IPS DF 4.7 (cell line): ENCODE data around the gene ABTB2.

Experiments
- DNase-seq: peaks from one replicate; pipeline ENCODE4 v3.0.0-alpha.2; 2013; ENCODE audit warnings: low spot score; ENCODE audit errors: extremely low read depth

ABTB2 gene

DNA sequence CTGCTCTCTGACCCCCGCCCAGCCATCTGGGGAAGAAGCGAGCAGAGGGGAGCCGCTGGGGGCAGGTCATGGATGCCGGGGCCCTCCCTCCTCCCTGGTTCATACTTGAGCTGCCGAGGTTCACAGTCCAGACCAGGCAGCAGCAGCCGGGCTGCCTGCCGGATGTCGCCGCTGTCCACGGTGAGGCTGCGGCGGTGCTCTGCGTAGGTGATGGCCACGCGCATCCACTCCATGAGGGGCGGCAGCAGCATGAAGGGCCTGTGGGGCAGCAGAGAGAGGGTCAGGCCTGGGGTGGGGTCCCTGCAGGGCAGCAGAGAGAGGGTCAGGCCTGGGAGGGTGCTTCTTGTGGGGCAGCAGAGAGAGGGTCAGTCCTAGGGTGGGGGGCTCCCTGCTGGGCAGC is 184.8 kb downstream of the ABTB2 start:
- DNase-seq = no peak

DNA sequence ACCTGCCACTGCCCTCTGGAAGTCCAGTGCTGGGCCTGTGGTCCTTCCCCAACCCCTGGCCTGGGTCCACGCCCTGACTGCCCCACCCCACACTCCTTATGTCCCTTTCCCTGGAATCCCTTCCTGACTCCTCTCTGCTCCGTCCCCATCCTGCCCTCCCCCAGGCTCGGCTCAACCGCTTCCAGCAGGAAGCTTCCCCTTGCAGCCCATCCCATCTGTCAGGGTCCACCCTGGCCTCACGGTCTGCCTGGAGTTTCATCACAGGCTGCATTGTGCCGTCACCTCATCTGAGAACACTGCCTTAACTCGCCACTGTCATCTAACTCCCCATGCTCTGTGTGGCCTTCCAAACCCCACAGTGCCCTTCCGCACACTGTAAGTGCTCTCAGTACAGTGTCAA is 188.1 kb downstream of the ABTB2 start:
- no peak for DNase-seq

DNA sequence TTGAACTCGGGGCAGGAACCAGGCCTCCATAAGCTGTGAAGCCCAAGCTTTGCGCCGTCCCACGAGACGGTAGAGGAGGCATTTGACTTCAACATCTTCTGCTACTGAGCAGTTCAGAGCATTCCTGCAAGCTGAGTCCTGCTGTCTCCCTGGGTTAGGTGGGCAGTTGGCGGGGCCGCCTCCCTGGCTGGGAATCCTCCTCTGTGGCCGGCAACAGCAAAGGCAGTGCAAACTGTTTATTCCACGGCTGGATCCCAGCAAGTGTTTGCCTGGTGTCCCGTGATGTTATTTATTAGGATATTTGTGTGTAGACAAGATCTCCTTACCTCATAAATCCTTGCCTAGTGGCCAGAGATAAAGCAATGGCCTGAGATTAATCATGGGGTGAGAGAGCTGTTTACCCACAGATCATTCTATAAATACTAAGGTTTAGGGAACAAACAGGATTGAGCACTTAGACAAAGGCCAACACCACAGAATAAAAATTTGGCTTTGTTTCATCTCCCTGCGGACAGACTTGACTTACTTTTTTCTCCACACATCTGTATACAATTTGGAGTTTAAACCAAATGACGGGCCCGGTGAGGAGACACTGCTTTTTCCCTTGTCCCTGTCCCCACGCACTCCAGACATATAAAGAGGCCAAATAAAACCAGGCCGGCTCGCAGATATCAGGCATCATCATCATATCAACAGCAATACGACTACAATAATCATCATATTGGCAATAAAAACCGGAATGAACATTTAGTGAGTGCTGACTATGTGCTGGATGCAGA is 189.0 kb downstream of the ABTB2 start:
- no peak for DNase-seq

DNA sequence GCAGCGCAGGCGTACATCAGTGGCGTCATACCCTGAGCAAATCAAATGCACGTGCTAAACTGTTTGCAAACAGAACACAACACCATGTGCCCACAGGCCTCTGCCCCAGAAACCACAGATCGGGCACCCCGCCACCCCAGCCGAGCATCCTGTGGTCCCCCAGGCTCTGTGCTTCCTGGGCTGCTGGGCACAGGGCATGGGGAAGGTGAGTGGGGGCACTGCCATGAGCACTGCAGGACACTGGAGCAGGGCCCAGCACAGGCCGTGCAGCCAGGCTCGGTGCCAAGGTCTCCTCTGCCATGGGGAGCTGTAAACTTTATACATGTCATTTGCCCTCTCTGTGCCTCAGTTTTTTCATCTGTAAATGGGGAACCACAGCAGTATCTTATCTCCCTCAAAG is 189.8 kb downstream of the ABTB2 start:
- no peak for DNase-seq

DNA sequence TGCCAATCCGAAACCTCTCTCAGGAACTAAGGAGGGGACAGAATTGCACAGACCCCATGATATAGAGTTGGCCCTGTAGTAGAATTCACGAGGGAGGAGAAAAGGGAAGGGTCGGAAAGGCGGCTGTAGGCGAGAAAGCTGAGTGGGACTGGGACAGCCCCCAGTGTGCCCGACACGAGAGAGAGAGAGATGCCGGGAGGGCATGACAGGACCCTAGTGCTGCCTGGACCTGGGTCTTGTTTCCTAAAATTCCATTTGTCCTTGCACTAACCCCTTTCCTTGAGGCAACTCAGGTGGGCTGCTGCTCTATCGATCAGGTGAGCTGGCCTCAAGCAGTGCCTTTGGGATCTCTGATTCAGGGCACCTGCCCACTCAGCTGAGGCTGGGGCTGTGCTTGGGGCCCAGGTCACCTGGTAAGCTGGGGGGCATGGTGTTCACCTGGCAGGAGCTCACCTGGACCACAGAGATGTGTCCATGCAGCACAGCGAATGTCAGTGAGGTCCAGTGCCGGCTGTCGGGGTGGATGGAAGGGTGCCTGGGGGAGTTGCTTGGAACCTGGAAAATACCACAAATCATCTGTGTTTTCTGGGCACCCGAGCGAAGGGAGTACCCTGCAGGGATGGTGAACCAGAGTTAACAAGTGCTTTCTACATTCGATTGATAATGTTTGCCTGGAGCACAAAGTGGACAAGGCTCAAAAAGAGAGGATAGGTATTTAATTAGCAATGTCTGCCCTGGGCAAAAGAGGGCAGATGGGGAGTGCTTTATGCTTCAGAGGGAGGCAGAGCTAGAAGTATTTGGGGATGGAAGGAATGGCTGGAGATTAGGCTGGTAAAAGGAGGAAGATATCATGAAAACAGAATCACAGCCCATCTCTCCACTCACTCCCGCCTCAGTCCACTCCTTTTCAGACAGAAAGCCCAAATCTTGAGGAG is 190.7 kb downstream of the ABTB2 start:
- DNase-seq = no peak

DNA sequence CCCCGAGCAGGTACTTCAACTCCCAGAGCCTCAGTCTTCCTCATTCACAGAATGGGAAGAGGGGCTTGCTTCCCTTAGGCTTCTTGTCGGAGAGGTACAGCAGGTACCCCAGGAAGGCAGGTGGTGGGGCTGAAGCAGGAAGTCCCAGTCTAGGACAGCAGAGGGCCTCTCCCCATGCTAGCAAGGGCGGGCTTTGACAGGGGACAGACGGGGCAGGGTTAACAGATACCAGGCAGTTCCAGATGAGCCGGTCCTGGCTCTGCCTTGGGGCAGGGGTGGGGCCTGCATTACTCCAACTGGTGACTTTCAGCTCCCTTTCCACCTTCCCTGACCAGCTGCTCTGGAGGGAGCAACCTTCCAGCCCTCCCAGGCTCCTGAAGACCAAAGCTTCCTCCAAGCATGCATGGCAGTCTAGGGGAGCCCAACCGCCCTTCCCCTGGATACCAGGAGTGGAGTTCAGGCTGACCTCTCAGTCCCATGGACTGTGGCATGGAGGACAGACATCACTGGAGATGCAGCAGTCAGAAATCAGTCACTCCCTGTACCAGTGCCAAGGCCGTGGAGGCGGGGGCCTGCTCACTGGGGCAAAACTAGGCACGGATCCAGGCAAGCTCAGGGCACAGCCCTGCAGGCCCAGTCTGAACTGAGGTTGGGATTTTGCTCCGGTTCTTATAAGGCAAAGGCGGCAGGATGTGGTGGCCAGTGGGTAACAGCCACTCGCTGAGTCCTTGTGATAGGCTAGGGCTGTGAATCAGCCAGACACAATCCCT is 191.8 kb downstream of the ABTB2 start:
- no peak for DNase-seq

DNA sequence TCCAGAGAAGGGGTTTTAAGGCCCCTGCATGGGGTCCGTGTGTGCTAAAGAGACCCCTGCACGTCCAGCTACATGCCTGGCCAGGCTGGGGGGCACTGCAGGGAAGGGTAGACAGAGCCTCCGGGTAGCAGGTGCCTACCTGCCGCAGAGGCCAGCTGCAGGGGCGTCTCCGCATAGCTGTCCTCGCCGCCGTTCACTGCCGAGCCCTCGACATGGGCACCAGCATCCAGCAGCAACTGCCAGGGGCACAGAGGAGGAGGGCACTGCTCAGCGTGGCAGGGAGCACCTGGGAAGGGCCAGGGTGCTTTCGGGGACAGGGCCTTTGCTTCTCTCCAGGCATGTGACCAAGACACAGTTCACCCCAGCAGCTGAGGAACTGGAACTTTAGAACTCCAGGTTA is 192.7 kb downstream of the ABTB2 start:
- DNase-seq = no peak

DNA sequence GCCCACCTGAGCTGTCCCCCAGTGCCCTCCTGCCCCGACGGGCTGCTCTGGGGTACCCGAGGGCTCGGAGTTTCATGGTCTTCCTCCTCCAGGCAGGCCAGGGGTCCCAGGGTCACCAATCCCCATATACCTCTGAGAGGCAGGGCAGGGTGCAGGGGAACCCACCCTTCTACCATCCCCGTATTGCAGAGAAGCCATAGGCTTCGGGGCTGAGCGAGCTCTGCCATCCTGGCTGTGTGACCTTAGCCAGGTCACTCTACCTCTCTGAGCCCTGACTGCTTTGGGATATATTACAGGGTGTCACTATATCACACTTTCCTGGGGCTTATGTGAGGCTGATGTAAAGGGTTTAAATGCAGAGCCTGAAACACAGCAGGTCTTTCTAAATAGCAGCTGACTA is 195.0 kb downstream of the ABTB2 start:
- DNase-seq = no peak

DNA sequence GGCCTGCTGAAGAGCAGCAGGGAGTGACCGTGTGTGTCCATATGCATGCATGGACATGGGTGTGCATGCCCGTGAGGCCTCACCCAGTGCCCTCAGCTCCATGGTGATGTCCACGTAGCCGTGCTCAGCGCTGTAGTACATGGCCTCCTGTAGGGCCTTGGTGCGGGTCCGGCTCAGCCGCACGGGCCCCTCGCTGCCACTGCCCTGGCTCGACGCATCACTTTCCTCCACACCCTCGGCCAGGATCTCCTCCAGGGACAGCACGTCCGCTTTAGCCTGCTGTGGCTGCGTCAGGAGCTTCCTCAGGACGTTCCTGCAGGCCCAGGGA is 195.4 kb downstream of the ABTB2 start:
- DNase-seq = no peak

DNA sequence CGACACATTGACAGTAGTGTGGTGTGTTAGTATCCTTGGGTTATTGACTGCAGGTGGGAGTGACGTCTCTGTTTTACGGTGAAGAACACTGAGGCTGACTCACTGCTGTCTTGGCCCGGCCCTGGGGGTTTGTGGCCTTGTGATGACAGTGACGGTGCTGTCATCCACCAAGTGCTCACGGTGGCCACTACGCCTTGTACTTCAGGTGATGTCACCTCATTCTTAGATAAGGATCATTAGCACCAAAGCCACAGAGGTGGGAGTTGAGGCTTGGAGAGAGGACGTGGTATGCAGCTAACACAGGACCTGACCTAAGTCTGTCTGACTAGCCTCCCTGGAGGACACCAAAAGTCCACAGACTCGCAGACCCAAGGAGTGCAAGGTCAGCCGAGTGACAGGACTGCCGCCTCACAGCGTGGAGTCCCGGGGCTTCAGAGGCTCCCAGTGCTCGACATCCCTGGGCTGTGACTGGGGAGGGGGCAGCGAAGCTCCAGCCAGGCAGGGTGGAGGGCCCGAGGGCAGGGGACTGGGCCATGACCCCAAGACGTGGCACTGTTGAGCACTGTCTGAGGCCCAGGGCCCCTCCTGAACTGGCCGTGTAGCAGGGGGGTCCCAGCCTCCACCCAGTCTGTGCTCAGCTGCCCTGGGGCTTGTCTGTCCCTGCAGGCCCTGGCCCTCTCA is 195.9 kb downstream of the ABTB2 start:
- no peak for DNase-seq

DNA sequence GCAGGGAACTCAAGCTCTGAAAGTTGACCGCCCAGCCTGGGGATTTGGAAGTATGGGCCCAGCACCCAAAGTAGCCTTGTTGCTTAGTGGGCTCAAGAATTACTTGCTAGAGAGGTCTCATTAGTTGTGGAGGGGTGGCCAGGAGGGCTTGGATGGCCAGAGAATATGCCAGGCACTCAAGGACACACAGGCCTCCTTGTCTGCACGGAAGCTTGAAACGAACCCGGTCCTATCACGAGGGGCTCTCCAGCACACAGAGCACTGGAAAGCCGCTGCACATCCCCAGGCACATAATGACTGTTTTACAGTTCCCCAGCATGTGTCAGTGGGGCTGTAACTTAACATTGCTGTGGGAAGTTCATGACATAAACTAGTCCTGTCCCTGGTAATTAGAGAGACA is 196.4 kb downstream of the ABTB2 start:
- DNase-seq = no peak

DNA sequence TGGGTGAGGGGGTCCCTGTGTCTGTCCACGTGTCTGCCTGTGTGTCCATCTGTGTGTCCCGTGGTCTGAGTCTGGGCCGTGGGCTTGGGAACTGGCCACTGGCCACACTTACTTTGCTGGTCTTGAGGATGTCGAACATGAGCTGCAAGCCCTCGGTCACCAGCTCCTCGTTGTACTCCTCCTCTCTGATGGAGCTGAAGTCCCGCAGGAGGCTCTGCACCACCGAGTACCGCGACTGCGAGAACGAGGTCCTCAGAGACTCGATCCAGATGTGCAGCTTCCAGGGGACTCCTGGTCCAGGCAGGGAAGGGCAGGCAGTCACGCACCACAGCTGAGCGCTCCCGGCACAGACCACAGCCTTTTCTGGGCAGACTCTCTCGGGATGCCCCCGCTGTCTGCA is 197.0 kb downstream of the ABTB2 start:
- no peak for DNase-seq

DNA sequence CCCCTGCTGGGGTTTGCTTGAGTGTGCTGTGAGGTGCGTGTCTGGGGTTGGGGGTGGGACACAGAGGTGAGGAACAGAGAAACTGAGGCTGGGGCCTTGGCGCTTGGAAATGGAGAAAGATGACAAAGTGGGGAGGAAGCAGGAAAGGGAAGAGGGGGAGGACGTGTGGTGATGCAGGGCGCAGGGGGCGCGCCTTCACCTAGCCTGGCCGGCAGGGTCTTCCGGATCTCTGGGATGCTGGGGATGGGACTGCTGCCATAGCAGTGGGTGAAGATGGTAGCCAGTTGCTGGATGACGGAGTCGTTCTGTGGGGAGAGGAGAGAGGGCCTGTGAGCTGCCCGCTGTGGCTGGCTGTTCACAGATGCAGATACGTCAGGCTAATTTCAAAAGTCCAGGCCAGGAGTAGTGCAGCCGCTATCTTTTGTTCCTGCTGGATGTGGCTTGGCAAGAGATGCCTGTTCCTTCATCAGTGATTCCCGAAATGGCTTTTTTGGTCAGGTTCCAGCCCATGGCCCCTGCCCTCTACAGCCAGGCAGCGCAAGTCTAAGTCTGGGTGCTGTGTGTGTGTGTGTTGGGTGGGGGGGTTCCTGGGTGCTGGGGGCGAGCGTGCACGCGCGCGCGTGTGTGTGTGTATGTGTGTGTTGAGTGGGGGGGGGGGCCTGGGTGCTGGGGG is 197.6 kb downstream of the ABTB2 start:
- DNase-seq = no peak

DNA sequence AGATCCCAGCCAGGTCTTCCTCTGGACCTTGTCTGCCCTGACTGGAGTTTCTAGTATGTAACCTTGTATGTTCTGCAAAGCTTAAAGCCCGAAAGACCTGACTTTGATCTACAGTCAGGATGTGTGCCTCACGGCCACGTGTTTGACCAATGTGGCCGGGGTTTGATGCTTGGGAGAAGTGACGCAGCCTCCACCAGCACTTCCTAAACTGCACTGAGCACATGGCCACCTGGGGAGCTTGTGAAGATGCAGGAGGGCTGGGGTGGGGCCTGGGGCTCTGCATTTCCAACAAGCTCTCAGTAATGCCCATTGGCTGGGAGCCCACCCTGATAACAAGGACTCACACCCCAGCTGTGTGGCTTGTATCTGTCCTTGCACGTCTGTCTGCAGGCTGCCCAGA is 199.1 kb downstream of the ABTB2 start:
- DNase-seq = no peak

DNA sequence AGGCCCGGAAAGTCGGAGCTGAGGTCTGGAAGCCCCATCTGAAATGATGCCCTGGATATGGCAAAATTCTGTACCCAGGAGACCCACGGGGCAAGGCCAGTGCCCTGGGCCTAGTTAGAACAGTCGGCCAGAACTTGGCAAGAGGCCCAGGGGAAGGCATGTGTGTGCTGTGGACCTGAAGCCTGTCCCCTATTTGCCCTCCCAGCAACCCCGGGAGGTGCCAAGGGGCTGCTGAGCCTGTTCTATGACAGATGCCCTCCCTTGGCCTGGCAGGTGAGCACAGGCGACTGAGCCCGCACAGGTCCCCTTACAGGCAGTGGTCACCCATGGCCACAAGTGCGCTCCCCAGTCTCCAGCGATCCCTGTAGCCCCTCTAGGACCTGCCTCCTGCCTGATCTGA is 200.6 kb downstream of the ABTB2 start:
- DNase-seq = no peak

DNA sequence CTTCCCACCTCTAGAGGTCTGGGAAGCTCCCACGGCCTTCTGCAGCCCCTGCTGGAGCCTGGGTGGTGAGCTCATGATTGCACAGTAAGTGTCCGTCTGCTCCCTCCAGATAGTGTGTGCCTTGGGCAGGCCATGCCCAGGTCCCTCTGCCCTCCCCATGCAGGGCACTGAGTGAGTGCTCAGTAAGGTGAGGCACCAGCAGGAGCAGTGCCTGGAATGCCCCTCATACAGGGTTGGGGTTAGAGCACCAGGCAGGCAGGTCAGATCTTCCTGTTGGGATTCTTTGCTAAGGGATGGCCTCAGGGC is 202.1 kb downstream of the ABTB2 start:
- no peak for DNase-seq

DNA sequence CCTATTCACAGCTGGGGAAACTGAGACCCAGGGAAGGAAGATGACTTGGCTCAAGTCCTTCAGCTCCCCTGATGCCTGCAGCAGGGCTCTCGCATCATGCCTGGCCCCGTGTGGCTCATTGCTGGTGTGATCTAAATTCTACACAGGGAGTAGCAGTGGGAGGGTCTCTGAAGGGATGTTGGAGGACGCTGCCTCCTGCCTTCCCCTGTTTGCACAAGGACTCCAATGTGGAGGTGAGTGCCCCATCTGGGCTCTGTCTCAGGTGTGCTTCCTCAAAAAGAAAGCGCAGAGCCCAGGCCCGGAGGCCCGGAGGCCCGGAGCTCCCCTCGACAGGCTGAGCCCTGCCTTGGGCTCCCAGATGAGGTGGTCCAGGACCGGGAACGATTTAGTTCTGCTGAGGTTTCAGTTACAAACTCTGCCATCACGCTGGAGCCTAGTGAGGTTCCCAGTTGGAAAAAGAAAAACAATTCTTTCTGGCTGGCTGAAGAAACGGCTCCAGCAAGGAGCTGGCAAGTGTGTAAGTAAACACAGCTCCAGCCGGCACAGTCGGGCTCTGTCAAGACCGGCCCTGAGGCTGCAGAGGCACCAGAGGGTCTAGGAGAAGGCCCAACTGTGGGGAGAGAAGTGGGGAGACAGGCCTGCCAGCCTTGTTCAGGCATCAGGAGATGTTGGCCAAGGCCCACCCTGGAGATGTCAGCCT is 202.6 kb downstream of the ABTB2 start:
- no peak for DNase-seq

DNA sequence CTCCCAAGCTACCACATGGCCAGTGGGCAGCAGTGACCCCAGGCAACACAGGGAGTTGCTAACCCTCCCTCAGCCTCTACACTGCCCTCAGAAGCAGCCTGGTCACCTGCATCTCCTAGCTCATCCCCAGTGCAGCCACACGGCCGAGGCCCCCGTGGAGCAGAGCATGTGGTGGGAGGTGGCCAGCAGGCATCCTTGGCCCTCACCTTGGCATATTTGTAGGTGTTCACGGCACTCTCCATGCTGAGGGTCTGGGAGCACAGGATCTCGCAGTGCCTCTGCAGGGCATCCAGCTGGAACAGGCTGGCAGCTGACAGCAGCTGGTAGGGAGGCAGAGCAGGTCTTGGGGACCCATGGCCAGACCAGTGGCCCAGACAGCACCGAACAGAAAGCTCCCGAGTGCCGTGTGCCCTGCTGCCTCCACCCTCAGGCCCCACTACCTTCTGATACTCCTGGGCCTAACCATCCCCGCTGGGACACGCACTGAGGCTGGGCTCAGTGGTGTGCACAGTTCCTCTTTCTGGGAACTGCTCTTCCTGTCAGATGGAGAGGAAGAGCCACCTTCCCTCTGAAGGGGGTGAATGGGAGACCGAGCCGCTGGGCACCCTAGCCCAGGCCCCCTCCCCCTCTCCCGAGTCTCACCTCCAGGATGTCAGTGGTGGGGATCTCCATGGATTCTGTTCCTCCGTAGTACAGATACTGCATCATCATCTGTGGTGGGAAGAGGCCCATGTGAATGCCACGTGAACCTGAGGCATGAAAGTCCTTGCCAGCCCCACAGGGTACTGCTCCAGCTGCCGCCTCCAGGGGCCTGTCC is 203.5 kb downstream of the ABTB2 start:
- DNase-seq = no peak
